Stromal cell of bone marrow (primary cell): ENCODE measurements around the gene OTOG.

Source experiments
- DNase-seq: peaks from one replicate; pipeline ENCODE4 v3.0.0-alpha.2; 2012; ENCODE audit warnings: low read depth

The OTOG gene

DNA sequence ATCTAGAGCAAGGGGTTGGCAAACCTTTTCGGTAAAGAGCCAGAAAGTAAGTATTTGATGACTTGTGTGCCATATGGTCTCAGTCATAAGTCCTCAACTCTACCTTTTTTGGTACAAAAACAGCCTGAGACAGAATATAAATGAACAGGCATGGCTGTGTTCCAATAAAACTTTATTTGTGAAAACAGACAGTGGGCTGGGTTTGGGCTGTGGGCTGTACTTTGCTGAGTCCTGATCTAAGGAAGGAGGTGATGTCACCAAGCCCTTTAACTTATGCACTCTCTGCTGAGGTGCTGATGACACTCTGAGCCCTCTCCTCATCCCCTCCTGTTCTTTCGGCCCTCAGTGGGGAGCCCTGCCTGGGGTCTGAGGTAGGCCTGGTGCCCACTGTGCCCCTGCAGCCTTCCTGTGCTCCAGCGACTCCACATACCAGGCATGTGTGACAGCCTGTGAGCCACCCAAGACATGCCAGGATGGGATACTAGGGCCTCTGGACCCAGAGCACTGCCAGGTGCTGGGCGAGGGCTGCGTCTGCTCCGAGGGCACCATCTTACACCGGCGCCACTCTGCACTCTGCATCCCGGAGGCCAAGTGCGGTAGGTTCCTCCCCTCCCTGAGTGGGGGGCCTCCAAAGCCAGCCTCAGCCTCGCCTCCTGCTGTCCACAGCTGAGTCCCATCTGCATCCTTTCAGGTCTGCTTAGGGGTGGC lies 86.4 kb downstream of the OTOG start:
- no peak for DNase-seq

DNA sequence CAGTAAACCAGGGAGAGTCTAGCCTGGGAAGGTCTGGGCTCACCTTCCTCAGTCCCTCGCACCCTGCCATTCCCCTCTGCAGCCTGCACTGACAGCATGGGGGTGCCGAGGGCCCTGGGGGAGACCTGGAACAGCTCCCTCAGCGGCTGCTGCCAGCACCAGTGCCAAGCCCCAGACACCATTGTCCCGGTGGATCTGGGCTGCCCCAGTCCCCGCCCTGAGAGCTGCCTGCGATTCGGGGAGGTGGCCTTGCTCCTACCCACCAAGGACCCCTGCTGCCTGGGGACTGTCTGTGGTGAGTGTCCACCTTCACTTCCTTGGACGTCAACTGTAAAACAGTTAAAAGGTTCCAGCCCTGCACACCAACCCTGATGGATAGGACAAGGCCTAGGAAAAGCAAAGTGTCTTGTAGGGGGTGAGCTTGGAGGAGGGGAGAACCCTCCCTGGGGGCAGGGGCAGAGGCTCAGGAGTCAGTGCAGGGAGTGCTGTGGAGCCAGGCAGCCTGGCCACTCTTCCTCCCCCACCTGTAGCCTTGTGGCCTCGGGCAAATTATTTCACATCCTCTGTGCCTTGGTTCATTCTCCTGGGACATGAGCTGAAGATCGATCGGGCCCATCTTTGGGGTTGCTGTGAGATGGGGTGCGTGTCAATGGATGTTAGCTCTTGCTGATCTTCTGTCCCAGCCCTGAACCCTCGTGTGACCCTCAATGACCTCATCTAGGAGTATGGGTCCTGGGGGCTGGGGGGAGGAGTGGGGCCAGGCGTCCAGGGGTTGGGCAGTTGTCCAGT lies 87.1 kb downstream of the OTOG start:
- no peak for DNase-seq

DNA sequence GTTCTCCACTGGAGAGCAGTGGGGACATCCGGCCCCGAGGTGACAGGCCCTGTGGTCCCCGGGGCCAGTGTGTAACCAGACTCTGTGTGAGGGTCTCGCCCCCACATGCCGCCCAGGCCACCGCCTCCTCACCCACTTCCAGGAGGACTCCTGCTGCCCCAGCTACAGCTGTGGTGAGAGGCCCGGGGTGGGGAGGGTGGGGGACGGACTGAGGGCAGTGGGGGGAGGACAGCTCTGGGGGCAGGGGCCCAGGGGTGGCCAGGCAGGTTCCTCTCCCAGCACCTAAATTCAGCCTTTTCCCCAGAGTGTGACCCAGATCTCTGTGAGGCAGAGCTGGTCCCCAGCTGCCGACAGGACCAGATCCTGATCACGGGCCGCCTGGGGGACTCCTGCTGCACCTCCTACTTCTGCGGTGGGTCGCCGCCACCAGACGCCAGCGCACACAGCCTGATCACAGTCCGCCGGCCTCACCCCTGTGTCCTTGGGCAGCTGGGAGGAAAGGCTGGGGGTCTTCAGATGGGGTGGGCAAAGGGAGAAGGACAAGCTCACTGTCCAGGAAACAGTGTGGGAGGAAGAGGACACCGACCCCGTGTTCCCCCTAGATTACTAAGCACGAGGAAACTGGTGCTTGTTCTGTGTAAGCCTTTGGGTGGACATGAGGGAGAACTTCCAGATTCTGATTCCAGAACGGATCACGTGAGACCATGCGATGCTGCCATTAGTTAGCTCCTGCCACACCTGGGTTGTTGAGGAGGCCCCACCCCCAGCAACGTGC lies 87.9 kb downstream of the OTOG start:
- no peak for DNase-seq

DNA sequence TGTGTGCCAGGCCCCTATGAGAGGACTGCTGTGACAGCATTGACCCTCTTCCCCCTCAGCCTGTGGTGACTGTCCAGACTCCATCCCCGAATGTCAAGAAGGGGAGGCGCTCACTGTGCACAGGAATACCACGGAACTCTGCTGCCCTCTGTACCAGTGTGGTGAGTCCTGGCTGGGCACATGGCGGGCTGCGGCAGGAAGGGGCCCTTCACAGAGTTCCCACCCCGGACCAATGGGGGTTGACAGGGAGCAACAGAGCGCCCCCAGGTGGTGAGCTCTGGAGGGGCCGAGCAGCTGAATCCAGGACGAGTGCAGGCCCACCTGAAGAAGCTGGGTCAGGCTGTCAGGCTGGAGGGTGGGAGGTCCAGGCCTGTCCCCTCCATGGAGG lies 88.5 kb downstream of the OTOG start:
- DNase-seq = no peak

DNA sequence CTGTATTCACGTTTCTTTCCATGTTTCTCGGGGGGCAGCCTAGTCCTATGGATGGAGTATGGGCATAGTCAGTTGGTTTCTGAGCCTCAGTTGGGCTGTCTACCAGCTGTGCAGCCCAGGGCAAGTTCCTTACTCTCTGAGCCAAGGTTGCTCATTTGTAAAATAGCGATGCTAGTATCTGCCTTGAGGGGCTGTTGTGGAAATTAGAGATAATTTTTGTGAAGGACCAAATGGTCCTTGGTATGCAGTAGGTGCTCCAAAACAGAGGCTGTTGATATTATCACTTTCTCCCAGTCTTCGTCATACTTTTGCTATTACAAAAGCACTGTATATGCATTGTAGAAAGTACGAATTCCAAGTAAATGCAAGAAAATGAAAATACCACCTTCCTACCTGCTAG lies 89.7 kb downstream of the OTOG start:
- no peak for DNase-seq

DNA sequence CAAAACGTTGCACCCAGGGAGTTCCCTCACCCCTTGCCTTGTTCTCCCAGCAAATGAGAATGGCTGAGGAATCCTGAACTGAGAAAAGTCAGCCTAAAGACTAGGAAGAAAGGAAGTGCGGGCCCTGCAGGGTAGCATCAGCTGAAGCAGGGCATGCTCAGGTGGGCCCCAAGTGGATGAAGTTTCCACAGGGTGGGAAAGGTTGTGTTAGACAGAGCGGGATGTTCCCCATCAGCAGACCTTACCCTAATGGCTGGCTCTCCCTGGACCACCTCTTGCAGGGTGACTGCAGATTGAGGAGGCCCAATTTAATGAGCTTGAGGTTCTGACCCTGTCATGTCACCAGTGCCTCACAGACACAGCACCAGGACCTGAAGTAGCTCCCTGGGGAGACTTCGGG lies 90.8 kb downstream of the OTOG start:
- no peak for DNase-seq

DNA sequence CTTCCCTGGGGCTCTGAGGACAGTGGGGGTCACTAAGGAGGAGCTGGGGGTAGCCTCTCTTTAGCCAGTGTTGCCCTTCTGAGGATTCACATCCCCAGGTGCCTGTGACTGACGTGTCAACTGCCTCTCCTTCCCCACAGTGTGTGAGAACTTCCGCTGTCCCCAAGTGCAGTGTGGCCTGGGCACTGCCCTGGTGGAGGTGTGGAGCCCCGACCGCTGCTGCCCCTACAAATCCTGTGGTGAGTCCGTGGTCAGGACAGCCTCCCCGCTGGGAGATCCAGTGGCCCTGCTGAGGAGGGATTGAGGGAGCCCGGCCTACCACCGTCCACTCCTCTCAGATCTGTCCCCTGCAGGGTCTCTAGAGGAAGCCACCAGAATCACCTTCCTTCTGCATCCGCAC lies 91.3 kb downstream of the OTOG start:
- no peak for DNase-seq

DNA sequence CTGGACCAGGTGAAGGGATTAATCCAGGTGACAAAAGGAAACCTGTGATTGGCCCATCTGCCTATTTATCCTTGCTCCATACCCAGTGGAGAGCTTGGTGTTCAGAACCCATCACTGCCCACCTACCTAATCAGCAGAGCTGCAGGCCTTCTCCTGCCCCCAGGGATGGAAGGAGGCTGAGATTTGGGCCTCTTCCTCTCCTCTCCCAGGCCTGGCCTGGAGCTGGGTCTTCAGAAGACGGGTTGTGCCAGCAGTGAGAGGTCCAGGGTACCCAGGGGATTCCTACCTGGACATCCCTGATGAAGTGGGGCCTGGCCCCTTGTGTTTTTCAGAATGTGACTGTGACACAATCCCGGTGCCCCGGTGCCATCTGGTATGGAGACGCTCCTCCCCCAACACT lies 92.0 kb downstream of the OTOG start:
- DNase-seq = no peak

DNA sequence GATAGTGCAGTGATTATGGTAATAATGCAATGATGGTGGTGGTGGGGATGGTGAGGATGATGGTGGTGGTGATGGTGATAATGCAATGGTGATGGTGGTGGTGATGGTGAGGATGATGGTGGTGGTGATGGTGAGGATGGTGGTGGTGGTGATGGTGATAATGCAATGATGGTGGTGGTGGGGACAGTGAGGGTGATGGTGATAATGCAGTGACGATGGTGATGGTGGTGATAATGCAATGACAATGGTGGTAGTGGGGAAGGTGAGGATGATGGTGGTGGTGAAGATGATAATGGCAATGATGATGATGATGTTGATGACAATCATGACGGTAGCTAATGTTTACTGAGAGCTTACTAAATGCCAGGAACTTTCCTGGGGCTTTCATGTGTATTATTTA lies 92.7 kb downstream of the OTOG start:
- no peak for DNase-seq

DNA sequence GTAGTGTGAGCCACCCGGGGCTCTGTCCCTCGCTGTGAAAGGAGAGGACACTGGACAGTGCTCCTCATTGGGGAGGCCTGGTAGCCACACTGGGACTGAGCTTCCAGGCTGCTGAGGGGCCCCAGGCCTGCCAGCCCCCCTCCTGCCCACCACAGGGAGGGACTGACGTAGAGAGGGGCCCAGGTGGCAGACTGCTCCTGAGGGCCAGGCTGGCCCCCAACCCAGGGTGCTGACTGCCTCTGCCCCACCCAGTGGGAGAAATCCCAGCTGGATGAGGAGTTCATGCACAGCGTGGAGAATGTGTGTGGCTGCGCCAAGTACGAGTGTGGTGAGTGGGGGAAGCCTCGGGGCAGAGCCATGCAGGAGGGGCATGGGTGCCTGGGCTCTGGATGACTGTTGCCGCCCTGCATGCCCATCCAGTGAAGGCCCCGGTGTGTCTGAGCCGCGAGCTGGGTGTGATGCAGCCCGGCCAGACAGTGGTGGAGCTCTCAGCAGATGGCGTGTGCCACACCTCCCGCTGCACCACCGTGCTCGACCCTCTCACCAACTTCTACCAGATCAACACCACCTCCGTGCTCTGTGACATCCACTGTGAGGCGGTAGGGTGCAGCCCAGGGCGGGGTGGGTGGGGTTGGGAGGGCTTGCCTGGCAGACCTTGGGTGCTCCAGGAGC lies 93.6 kb downstream of the OTOG start:
- DNase-seq = no peak

DNA sequence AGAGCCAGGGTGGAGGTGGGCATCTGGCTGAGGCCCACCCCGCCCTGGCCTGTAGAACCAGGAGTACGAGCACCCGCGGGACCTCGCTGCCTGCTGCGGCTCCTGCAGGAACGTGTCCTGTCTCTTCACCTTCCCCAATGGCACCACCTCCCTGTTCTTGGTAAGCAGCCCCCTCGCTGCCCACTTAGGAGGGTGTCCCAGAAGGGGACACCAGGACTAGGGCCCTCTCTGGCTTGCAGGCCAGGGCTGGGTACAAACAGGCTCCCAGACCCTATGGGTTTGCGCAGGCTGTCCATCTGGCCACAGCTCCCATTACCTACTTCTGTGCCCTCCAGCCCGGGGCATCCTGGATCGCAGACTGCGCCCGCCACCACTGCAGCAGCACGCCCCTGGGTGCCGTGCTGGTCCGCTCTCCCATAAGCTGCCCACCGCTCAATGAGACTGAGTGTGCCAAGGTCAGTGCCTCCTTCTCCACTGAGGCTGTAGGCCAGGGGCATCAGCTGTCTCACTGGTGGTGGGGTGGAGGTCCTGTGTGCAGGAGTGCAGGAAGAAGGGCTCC lies 94.8 kb downstream of the OTOG start:
- no peak for DNase-seq

DNA sequence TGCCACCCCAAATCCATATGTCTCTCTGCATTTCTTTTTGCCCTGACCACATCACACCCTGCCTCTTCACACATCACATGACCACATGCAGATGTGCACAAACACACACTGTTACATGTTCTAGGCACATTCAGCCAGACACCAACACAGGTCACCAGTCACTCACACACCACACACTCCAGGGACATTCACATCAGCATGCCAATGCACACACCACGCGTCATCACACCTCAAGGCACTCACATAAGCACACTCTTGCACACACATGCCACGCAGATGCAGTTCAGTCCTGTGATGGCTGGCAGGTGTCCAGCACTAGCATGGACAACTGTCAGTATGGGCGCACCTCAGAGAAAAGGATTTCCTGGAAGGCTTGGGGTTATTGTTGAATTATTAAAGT lies 95.3 kb downstream of the OTOG start:
- no peak for DNase-seq

DNA sequence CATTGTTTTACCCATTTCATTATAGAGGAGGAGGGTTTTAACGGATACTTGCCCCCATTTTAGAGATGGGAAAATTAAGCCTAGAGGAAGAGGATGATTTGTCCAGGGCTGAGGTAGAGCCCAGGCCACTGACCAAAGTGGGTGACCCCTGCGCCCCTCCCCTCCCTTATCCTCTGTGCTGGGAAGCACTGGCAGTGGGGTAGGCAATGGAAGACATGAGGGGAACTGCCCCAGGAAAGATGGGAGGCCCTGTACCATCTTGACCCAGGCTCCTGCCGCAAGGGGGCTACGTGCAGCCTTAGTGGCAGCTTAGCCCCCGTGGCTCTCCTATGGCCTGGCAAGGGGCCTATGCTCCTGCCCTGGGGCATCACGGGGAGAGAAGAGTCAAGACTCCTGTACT lies 95.9 kb downstream of the OTOG start:
- no peak for DNase-seq

DNA sequence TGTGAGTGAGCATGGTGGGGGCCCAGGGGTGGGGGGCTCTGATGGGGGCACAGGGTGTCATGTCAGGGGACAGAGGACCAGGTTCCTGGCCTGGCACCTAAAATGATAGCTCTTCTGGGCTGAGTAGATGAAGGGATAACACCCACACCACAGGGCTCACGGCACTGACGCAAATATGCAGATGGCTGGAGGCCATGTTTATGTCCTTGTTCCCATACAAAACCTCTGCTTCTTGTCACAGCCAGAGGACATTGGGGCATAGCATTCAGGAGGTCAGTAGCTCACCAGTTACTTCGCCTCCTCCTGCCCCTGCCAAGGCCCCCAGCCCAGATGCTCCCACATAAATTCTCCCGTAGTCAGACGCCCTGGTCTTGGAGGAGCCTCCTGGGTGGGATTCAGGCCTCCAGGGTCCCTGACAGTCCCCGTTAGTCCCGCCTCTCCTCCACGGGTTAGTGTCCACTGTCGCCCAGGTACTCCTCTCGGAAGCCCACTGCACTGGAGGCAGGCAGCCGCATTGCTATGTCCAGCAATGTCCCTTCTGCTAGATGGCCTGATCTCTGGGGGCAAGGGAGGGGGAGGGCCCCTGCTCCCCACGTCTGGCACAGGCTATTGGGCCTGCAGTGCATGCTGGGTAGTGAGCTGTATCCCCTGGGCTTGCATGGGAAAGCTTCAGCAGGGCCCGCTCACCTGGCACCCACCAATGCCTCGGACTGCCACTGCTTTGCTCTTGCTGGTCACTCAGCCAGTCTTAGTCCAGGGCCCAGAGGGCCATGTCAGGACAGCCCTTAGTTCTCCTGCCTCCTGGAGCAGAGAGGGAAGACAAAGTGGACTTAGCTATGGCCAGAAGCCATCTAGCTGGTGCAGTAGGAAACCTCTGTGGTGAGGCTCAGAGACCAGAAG lies 96.7 kb downstream of the OTOG start:
- DNase-seq = no peak

DNA sequence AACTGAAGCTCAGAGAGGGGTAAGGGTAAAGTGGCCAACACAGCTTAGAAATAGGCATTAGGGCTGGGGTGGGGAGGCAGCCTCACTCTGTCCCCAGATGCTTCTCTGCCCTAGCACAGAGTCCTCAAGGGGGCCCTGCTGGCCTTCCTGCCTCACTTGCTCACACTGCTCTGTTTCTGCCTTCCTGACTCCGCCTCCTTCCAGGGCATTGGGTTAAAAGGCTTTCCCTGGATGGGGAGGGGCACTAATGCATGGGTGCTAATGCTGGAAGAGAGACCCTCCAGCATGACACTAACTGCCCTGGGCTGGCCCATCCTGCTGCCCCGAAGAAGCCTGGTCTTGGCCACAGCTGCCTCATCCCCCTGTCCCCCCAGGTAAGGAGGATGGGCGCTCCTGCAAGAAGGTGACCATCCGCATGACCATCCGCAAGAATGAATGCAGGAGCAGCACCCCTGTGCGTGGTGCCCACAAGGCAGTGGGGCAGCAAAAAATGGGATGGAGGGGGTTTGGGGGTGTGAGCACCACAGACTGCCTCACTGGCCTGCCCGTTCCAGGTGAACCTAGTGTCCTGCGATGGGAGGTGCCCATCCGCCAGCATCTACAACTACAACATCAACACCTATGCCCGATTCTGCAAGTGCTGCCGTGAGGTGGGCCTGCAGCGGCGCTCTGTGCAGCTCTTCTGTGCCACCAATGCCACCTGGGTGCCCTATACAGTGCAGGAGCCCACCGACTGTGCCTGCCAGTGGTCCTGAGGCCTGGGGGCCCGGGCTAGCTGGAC lies 98.3 kb downstream of the OTOG start:
- DNase-seq = no peak

DNA sequence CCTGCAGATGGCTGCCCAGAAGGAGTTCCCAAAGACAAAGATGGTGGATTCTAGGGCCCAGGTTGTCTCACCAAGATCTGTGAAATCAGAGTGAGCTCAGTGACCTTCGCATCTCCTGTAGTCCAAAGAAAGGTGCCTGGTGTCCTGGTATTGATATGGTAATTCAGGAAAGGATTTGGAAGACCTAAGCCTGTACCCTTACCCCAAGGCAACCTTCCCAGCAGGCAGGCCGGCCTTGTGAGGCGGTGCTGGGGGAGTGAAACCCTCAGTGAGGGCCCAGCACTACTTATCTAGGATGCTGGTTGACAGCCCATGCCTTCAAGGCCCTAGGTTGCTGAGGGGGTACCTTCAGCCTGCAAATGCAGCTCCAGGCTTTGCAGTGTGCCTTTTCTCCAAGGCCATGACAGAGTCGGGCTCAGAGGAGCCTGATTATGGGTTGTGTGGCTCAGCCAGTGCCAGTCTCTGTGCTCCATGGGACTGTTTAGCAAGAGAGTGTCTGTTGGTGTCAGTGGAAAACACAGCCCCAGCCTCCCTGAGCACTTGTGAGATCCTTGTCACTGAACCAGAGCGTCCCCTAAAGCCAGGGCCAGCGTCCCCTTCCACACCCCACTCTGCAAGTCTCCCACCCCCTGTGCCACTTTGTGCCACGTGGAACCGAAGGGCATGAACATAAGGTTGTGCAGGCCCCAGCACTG lies 99.5 kb downstream of the OTOG start:
- DNase-seq = no peak

DNA sequence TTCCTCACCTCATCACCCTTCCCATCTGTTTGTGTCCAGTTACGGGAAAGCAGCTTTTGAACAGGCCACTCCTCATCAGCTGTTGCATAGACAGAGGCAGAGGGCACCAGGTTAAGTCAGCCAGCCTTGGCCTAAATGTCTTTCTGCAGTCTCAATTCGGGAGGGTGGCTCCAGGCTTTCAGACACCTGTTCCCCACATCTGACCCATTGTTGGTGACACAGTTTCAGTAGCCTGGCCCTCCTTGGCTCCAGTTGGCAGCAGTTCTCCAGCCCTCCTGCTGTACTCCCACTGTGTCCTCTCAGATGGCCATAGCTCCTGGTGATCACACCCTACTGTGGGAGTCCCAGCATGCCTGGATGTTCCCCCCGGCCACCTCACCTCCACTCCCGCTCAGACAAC lies 101.5 kb downstream of the OTOG start:
- DNase-seq = no peak

DNA sequence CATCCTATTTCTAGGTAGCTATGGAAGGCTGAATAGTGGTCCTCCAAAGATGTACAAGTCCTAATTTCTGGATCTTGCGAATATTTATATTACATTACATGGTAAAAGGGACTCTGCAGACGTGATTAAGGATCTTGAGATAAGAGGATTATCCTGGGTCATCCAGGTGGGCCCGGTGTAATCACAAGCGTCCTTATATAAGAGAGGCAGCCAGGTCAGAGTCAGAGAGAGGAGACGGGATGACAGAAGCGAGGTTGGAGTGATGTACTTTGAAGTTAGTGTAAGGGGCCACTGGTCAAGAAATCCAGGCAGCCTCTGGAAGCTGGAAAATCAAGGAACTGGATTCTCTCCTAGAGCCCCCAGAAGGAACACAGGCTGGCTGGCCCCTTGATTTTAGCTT lies 102.2 kb downstream of the OTOG start:
- DNase-seq = no peak

DNA sequence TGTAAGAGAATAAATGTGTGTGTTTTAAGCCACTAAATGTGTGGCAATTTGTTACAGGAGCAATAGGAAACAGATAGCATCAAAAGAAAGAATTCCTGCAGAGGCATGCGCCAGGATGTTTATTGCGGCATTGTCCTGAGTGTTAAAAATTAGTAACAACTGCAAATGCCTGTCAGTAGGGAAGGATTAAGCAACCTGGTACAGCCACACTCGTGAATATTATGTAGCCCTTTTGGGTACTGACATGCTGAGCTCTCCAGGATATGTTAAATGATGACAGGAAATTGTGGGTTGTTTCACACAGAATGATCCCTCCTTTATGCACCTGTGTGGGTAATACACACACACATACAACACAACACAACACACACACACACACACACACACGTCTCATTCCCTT lies 102.6 kb downstream of the OTOG start:
- no peak for DNase-seq
